MM.1S (cell line): Measurements from ENCODE around the gene CCDC187.

ENCODE experiments used
- DNase-seq: peaks from one replicate; pipeline ENCODE4 v3.0.0-alpha.2; 2015
- H2AFZ ChIP-seq: fragments of 300-600 bp; sonication (generic); 2 replicates; pipeline ENCODE4 v1.6.0; 2016; ENCODE audit warnings: antibody characterized with exemption, low read length
- H3F3A ChIP-seq: fragments of 300-600 bp; sonication (generic); 2 replicates; pipeline ENCODE4 v1.6.1; 2016; ENCODE audit warnings: mild to moderate bottlenecking, antibody characterized with exemption, low read length, moderate library complexity, mixed read lengths; ENCODE audit not compliant: insufficient read depth
- H3K27ac ChIP-seq: fragments of 300-600 bp; sonication (generic); 2 replicates; pipeline ENCODE4 v1.5.1; 2016; ENCODE audit warnings: mild to moderate bottlenecking, low read length
- H3K27me3 ChIP-seq: fragments of 300-600 bp; sonication (generic); replicated peaks from 2 replicates; pipeline ENCODE4 v1.6.0; 2016; ENCODE audit warnings: low read length; ENCODE audit not compliant: insufficient read depth
- H3K36me3 ChIP-seq: fragments of 300-600 bp; sonication (generic); replicated peaks from 2 replicates; pipeline ENCODE4 v1.6.1; 2016; ENCODE audit warnings: mild to moderate bottlenecking, low read length, mixed read lengths; ENCODE audit not compliant: insufficient read depth
- H3K4me1 ChIP-seq: fragments of 300-600 bp; sonication (generic); 2 replicates; pipeline ENCODE4 v1.6.1; 2016; ENCODE audit warnings: low read length, mixed read lengths
- H3K4me2 ChIP-seq: fragments of 300-600 bp; sonication (generic); 2 replicates; pipeline ENCODE4 v1.6.0; 2016; ENCODE audit warnings: low read depth, low read length
- H3K4me3 ChIP-seq: fragments of 300-600 bp; sonication (generic); 2 replicates; pipeline ENCODE4 v1.5.1; 2016; ENCODE audit warnings: low read length, mixed read lengths
- H3K79me2 ChIP-seq: fragments of 300-600 bp; sonication (generic); 2 replicates; pipeline ENCODE4 v1.6.1; 2016; ENCODE audit warnings: mixed run types, low read length, mixed read lengths
- H3K9ac ChIP-seq: fragments of 300-600 bp; sonication (generic); 2 replicates; pipeline ENCODE4 v1.6.1; 2016; ENCODE audit warnings: low read length, mixed read lengths
- H3K9me2 ChIP-seq: fragments of 300-600 bp; sonication (generic); replicated peaks from 2 replicates; pipeline ENCODE4 v1.6.1; 2016; ENCODE audit warnings: mild to moderate bottlenecking, low read length, mixed read lengths; ENCODE audit not compliant: insufficient read depth
- H3K9me3 ChIP-seq: fragments of 300-600 bp; sonication (generic); replicated peaks from 2 replicates; pipeline ENCODE4 v1.6.1; 2016; ENCODE audit warnings: mild to moderate bottlenecking, low read length, mixed read lengths; ENCODE audit not compliant: insufficient read depth
- H4K20me1 ChIP-seq: fragments of 300-600 bp; sonication (generic); 2 replicates; pipeline ENCODE4 v1.6.1; 2016; ENCODE audit warnings: mild to moderate bottlenecking, low read length, moderate library complexity, mixed read lengths; ENCODE audit not compliant: insufficient read depth
- CTCF ChIP-seq: fragments of 300-600 bp; sonication (generic); IDR thresholded peaks from 2 replicates; pipeline ENCODE4 v1.5.1; 2016; ENCODE audit warnings: antibody characterized with exemption, low read length, mixed read lengths
- EZH2 ChIP-seq: fragments of 300-600 bp; sonication (generic); optimal IDR thresholded peaks from 2 replicates; pipeline ENCODE3; 2017; ENCODE audit warnings: low read depth, mild to moderate bottlenecking, antibody characterized with exemption, low read length, mixed read lengths
- EZH2phosphoT487 ChIP-seq: fragments of 300-600 bp; sonication (generic); IDR thresholded peaks from 2 replicates; pipeline ENCODE4 v1.6.1; 2018; ENCODE audit warnings: antibody characterized with exemption, low read length

CCDC187 gene

DNA sequence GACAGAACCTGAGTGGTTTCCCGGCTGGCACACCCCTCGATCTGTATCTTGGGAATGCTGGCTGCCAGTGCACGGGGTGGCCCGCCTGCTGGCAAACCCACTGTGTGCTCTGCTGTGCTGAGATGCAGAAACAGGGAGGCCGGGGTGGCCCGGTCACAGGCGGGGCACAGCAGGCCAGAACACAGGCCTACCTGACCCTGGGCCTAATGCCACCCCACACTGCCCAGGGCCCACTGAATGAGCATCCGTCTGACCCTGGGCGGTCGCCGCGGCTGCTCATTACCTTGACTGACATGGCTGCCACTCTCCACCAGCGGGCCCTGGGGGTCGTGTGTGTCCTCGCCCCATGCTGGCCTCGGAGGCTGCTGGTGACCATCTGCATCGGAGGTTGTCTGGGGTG is 44.1 kb downstream of the CCDC187 start:
- Histone ChIP-seq H3K4me2 (no peak overlapping the region), H2AFZ (no peak overlapping the region), H3K27me3 (peaks cover 97% of the 10 kb centered on the region)

GRCh38 chr9:136259517-136259813 is 44.4 kb downstream of the CCDC187 start:
- Histone ChIP-seq H3K79me2 (no peaks in the 10 kb centered on the region), H3F3A (no peaks in the 10 kb centered on the region), H3K9me2 (no peaks in the 10 kb centered on the region), H3K4me1 (no peaks in the 10 kb centered on the region), H3K27me3 (peaks cover 97% of the 10 kb centered on the region), H3K4me2 (no peak overlapping the region), H3K4me3 (no peak overlapping the region), H3K27ac (no peak overlapping the region), H4K20me1 (no peaks in the 10 kb centered on the region), H2AFZ (no peak overlapping the region), H3K9ac (no peak overlapping the region), H3K9me3 (no peaks in the 10 kb centered on the region), H3K36me3 (no peaks in the 10 kb centered on the region)
- TF ChIP-seq EZH2: no peak
- no peak for TF ChIP-seq CTCF
- TF ChIP-seq EZH2phosphoT487: no peak
- DNase-seq: no peak

More for the DNA sequence above, 44.1 kb downstream of the CCDC187 start:
- Histone ChIP-seq H3K9ac (no peak overlapping the region), H3F3A (no peaks in the 10 kb centered on the region), H3K4me1 (no peaks in the 10 kb centered on the region), H3K79me2 (no peaks in the 10 kb centered on the region), H3K36me3 (no peaks in the 10 kb centered on the region), H3K9me2 (no peaks in the 10 kb centered on the region), H3K4me3 (no peak overlapping the region), H3K9me3 (no peaks in the 10 kb centered on the region), H4K20me1 (no peaks in the 10 kb centered on the region), H3K27ac (no peak overlapping the region)
- DNase-seq: no peak
- TF ChIP-seq EZH2: no peak
- no peak for TF ChIP-seq EZH2phosphoT487
- TF ChIP-seq CTCF: no peak

DNA sequence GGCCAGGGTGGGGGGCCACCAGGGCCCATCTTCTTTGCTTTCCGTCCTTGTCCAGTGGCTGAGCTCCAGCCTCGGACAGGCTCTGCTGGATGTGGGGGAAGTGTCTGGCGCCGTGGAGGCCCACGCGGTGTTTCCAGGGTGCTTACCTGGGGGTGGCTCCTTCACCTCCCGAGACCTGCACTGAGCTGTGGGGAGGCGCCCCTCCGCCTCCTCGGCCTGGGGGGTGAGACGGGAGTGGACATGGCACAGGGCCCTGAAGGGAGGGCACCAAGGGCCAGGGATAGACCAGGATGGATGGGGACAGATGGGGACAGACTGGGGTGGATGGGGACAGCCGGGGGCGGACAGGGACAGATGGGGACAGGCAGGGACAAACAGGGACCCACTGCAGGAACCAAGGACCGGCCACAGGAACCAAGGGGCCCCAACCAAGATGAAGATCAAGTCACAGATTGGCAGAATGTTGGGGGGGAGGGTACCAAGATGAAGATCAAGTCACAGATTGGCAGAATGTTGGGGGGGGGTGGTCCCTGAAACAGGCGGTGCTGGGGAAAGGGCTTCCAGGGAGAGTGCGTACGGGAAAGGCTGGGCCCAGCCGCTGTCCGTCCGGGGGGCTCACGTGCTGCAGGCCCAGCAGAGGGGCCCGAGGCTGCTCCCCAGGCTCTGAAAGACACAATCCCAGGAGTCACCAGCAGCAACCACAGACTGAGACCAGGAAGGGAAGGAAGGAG is 44.9 kb downstream of the CCDC187 start:
- Histone ChIP-seq H3K9ac (no peak overlapping the region), H3K4me1 (no peaks in the 10 kb centered on the region), H3K36me3 (no peaks in the 10 kb centered on the region), H3K79me2 (no peaks in the 10 kb centered on the region), H4K20me1 (no peaks in the 10 kb centered on the region), H3K27me3 (peaks cover 97% of the 10 kb centered on the region), H3K27ac (no peak overlapping the region), H3K9me3 (no peaks in the 10 kb centered on the region), H3K4me3 (no peak overlapping the region), H3F3A (no peaks in the 10 kb centered on the region), H2AFZ (no peak overlapping the region), H3K4me2 (no peak overlapping the region), H3K9me2 (no peaks in the 10 kb centered on the region)
- no peak for DNase-seq
- TF ChIP-seq EZH2phosphoT487 (no peak), CTCF (no peak), EZH2 (no peak)
